CD4-positive, alpha-beta T cell treated with Interferon alpha-2 for 1 hour (primary cell): ENCODE data around the gene ASIC4.

Experiments used
- DNase-seq, 2 donors: peaks; one replicate each; pipeline ENCODE4 v3.0.0-alpha.2; 2020 to 2022

ASIC4 gene

GRCh38 chr2:219498280-219499057 lies 15.8 kb upstream of the ASIC4 start, which contains the start of gene GMPPA:
GMPPA (plus strand) TSS chr2:219498891; CDS start chr2:219499976, 1,085 bp downstream.
- DNase-seq = peak; percentile 96

DNA sequence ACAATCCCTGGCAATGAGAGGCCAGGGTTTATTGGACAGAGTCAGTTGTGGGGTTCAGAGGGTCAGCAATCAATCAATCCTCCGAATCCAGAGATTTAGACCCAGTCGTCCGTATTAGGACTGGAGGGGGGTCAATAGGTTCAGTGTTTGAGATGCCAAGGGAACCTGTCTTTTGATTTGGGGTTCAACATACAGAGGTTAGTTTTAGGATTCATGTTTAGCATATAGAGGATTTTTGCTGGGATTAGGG lies 15.3 kb upstream of the ASIC4 start:
- DNase-seq = no peak

DNA sequence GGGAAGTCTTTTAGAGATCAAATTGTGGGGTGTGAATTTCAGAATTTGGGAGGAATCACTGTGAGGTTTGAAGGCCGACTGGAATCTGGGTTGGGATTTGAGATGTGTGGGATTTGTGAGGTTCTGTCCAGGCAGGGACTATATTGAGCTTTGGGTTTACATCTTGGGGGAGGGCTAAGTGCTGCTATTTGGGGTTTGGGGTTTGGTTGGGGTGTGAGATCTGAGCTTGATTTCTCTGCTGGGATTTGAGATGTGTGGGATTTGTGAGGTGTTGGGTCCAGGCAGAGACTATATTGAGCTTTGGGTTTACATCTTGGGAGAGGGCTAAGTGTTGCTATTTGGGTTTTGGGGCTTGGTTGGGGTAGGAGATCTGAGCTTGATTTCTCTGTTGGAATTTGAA lies 14.7 kb upstream of the ASIC4 start:
- no peak for DNase-seq

- DNase-seq = no peak
These were observed 14.1 kb upstream of the ASIC4 start for GRCh38 chr2:219500135-219500534.

- DNase-seq = no peak
These were observed 12.4 kb upstream of the ASIC4 start for GRCh38 chr2:219501849-219502248.

DNA sequence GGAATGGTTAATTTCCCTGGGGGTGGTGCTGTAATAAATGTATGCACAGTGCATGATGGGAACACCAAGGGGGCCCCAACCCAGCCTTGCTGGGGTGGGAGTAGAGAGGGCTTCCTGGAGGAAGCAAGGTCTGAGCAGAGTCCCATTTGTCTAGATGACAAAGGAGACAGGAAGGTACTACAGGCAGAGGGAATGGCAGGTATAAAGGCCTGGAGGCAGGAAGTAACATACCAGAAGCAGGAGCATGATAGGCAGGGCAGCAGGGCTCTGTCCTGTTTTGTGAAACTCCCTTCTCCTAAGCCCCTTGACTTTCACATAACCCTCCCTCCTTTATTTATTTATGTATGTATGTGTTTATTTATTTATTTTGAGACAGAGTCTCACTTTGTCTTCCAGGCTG lies 11.7 kb upstream of the ASIC4 start:
- no peak for DNase-seq

DNA sequence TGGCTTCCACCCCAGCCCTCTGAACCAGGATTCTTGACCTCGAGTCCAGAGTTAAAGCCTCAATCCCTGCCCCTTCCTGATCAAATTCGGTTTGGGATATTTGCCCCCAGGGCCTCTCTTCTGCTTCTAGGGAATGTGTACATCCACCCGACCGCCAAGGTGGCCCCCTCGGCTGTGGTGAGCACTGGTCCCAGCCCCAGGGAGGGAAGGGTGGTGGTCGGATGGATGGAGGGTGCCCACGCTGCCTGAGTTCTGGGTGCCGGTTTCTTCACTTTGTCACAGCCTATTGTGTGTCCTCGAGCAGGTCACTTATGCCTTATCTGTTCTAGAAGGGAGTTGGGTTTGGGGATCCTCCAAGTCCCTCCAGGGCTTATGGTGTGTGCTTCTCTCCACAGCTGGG lies 8.7 kb upstream of the ASIC4 start:
- no peak for DNase-seq

- no peak for DNase-seq
These were observed 8.0 kb upstream of the ASIC4 start for GRCh38 chr2:219506153-219506801.

DNA sequence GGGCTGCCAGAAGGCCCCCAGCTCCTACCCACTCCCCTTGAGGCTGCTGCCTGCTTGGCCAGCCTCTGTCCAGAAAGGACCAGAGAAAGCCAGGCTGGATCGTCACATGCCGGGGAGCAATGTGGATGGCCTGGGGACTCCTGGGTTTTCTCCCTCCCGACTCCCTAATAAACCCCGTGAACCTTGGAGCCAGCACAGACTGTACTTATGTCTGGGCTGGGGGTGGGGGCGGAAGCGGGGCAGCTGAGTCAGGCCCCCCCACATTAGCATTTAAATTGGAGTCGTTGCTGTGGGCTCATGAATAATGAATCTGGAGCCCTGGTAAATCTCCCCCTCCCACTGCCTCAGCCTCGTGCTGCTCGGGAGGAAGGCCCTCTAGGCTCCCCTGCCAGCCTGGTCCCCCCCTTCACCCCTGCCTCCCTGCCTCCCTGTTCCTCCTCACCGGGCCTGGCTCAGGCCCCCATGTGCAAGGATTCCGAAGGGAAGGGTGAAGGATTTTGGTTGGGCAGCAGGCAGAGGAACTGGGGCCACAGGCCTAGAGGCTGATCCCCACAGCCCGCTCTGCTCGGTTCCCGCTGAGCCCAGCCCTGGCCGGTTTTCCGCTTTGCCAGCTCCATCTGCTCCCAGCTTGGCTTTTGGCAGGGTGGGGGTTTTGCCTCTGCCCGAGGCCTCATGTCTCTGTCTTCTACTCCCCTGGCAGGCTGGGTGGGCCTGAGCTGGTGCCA lies 7.3 kb upstream of the ASIC4 start:
- DNase-seq = no peak

DNA sequence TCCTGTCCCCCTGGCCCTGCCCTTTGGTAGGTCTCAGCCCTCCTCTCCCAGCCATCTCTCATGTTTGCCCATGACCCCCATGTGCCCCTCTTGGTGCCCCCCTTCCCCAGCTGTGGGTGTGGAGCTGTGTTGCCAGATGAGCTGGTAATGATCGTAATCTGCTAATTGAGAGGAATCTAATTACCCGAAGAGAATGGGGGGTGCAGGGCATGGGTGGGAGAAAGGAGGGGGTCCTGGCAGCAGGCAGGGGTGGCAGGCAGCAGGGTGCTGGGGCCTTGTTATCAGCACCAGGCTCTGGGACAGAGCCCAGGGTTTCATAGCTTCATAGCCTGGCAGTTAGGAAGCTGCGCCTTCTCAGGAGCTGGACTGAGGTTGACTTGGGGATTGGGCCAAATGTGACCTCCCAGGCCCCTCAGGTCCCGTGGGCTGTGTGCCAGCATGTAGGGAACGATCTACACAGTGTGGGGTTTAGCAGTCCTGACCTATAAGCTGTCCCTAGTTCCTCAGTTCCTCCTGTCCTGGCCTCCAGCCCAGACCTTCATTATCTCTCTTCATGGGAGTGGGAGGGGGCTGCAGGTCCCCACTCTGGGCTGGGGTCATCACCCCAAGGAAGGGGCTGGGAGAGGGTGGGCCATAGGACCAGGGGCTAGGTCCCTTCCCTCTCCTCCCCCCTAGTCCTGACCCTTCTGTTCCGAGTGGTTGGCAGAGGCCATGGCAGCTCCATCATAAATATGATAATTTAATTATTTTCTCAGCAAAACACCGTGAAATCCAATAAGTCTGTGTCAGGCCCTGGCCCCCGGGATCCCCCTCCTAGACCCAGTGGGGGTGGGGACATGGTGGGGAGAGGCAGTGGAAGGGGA lies 6.5 kb upstream of the ASIC4 start:
- DNase-seq = no peak

GRCh38 chr2:219508444-219508734 lies 5.9 kb upstream of the ASIC4 start:
- DNase-seq = no peak

GRCh38 chr2:219508971-219509779 lies 5.1 kb upstream of the ASIC4 start:
- no peak for DNase-seq

GRCh38 chr2:219509780-219510511 lies 4.3 kb upstream of the ASIC4 start:
- DNase-seq = peak; percentile 24 to 47

GRCh38 chr2:219510512-219511135 lies 3.7 kb upstream of the ASIC4 start:
- no peak for DNase-seq

GRCh38 chr2:219511547-219512325 lies 2.5 kb upstream of the ASIC4 start:
- no peak for DNase-seq

DNA sequence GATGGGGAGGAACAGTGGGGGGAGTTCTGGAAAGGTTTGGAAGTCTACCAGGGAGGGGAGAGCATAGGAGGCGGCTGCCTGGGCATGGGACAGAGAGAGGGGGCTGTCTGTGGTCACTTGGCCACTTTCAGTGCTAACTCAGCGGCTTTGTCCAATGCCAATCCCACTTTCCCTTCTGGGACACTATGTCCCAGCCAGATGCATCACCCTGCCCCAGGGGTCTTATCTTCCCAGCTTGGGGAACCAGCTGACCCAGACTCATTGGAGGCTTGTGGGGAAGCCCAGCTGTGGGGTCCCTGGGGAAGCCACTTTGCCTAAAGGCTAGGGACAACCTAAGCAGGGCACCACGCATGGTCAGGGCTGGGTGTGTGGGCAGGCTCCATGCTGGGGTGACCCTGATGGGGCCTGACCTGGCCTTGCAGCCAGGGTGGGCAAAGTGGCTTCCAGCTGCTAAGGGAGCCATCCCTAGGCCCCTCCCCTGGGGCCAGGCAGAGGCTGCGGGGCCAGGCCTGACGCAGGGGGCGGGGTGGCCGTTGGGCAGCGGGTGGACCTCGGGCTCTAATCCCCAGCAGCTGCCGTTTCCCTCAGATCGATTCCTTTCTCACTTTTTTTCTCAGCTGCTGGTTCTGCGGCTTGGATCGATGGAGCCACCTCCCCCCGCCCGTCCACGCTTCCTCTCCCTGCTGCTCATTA lies 1.6 kb upstream of the ASIC4 start:
- no peak for DNase-seq

DNA sequence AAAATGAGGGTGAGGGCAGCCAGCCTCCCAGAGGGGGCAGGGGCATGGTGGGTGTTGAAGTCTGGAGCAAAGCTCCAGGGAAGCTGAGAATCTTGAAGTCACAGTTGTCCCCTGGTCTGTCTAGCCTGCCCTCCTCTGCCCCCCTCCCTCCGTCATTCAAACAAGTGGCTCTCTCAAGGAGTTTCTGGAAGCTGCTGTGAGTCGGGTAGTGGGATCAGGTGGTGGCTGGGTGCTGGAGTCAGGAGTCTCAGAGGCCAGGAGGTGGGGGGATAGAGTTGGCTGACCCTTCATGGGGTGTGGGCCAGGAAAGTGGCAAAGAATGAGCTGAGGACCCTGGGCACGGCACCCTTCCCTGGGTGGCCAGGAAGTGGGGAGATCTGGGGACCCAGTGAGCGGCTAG lies 495 bp upstream of the ASIC4 start:
- DNase-seq = no peak

DNA sequence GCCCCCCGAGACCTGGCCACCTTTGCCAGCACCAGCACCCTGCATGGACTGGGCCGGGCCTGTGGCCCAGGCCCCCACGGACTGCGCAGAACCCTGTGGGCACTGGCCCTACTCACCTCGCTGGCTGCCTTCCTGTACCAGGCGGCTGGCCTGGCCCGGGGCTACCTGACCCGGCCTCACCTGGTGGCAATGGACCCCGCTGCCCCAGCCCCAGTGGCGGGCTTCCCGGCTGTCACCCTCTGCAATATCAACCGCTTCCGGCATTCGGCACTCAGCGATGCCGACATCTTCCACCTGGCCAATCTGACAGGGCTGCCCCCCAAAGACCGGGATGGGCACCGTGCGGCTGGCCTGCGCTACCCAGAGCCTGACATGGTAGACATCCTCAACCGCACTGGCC lies 554 bp downstream of the ASIC4 start:
- DNase-seq = no peak

GRCh38 chr2:219515874-219516629 lies 1.8 kb downstream of the ASIC4 start:
- no peak for DNase-seq
